Hepatocyte (in vitro differentiated cells): ENCODE data around the gene GSTM1. TPM values are rescaled to one million over a fixed set of nuclear protein-coding genes. Genes with fewer than 3 reads are reported as not detected.

Experiments used
- DNase-seq: peaks from one replicate; pipeline ENCODE4 v3.0.0-alpha.2; 2016; ENCODE audit warnings: low spot score
- H2AFZ ChIP-seq: fragments of 200-600 bp; sonication (generic); 2 replicates; pipeline ENCODE4 v1.6.0; 2016; ENCODE audit warnings: antibody characterized with exemption, mild to moderate bottlenecking
- H3K27ac ChIP-seq: fragments of 200-600 bp; sonication (generic); 2 replicates; pipeline ENCODE4 v1.5.1; 2016; ENCODE audit warnings: mild to moderate bottlenecking
- H3K27me3 ChIP-seq: fragments of 200-600 bp; sonication (generic); 2 replicates; pipeline ENCODE4 v1.6.1; 2016
- H3K36me3 ChIP-seq: fragments of 200-600 bp; sonication (generic); replicated peaks from 2 replicates; pipeline ENCODE4 v1.5.1; 2016; ENCODE audit warnings: low read depth; ENCODE audit not compliant: insufficient read depth
- H3K4me1 ChIP-seq: fragments of 200-600 bp; sonication (generic); 2 replicates; pipeline ENCODE4 v1.5.1; 2016; ENCODE audit warnings: mild to moderate bottlenecking, moderate library complexity; ENCODE audit not compliant: insufficient read depth
- H3K4me2 ChIP-seq: fragments of 200-600 bp; sonication (generic); 2 replicates; pipeline ENCODE4 v1.6.0; 2016
- H3K4me3 ChIP-seq: fragments of 200-600 bp; sonication (generic); 2 replicates; pipeline ENCODE4 v1.5.1; 2016; ENCODE audit warnings: mild to moderate bottlenecking
- H3K79me2 ChIP-seq: fragments of 200-600 bp; sonication (generic); 2 replicates; pipeline ENCODE4 v1.6.0; 2017; ENCODE audit warnings: mild to moderate bottlenecking
- H3K9me2 ChIP-seq: fragments of 200-600 bp; sonication (generic); replicated peaks from 2 replicates; pipeline ENCODE4 v1.6.0; 2017; ENCODE audit warnings: mild to moderate bottlenecking; ENCODE audit not compliant: insufficient read depth
- H3K9me3 ChIP-seq: fragments of 200-600 bp; sonication (generic); 2 replicates; pipeline ENCODE4 v1.5.1; 2016; ENCODE audit warnings: low read depth, mild to moderate bottlenecking
- H4K20me1 ChIP-seq: fragments of 200-600 bp; sonication (generic); 2 replicates; pipeline ENCODE4 v1.6.0; 2016; ENCODE audit warnings: mild to moderate bottlenecking; ENCODE audit not compliant: insufficient read depth, poor library complexity, severe bottlenecking
- EZH2 ChIP-seq: fragments of 200-600 bp; sonication (generic); IDR thresholded peaks from 2 replicates; pipeline ENCODE4 v1.6.1; 2016; ENCODE audit warnings: antibody characterized with exemption, mild to moderate bottlenecking, borderline replicate concordance
- EZH2phosphoT487 ChIP-seq: fragments of 200-600 bp; sonication (generic); IDR thresholded peaks from one replicate; pipeline ENCODE4 v1.6.1; 2018; ENCODE audit warnings: antibody characterized with exemption, mild to moderate bottlenecking, low read depth, moderate library complexity; ENCODE audit not compliant: unreplicated experiment, severe bottlenecking
- WGBS: methylation state at CpG from one replicate; pipeline ENCODE4 v1.1.6; 2016; ENCODE audit warnings: low lambda C conversion rate; ENCODE audit errors: missing lambda C conversion rate; 5-methylcytosine and 5-hydroxymethylcytosine counted together
- polyA plus RNA-seq: library from polyadenylated mRNA; unstranded; fragments of >200 nt; fragmentation: Nextera tagmentation; extraction: Ambion mirVana; gene quantifications from 2 replicates; pipeline ENCODE4 v1.2.1, GENCODE V29; 2016
- total RNA-seq: library from RNA; depleted of rRNA; stranded (reverse); fragments of >200 nt; gene quantifications from 2 replicates; pipeline ENCODE4 v1.2.3, GENCODE V29; 2014
- TF ChIP-seq, protein P1 (sequence below): fragments of 200-600 bp; sonication (generic); IDR thresholded peaks from 2 replicates; pipeline ENCODE4 v1.5.1; 2016; ENCODE audit warnings: antibody characterized with exemption, mild to moderate bottlenecking; ENCODE audit not compliant: poor library complexity

Gene GSTM1
- 19.9 and 21.1 TPM in 2 replicates for total RNA-seq
- polyA plus RNA-seq = 44.3 and 47.4 TPM in 2 replicates

DNA sequence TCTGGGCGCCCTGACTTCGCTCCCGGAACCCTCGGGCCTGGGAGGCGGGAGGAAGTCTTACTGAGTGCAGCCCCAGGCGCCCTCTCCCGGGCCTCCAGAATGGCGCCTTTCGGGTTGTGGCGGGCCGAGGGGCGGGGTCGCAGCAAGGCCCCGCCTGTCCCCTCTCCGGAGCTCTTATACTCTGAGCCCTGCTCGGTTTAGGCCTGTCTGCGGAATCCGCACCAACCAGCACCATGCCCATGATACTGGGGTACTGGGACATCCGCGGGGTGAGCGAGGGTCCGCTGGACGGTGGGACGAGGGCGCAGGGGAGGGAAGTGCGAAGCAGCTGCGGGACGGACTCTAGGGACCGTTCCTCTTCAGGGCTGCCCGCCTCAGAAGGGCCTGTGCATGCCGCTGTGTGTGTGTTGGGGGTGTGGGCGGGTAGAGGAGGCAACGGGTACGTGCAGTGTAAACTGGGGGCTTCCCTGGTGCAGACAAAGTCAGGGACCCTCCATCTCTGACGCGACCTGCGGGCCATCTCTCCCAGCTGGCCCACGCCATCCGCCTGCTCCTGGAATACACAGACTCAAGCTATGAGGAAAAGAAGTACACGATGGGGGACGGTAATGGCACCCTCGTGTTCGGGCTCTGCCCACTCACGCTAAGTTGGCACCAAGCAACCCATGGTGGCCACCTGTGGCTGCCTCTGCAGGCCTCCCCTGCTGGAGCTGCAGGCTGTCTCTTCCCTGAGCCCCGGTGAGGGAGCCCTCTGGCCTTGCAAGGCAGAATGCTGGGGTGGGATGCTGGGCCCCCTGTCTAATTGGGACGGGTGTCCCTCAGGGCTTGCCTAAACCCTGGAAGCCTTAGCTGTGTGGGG, at the start of gene GSTM1:
Gene GSTM1 (plus strand): TSS at position 177 of the 859 bp plus-strand sequence. CDS start 57 bp downstream, at position 234.
- Histone ChIP-seq H4K20me1 (no peaks in the 10 kb centered on the region), H3K36me3 (no peaks in the 10 kb centered on the region), H3K4me1 (no peaks in the 10 kb centered on the region), H3K27me3 (no peaks in the 10 kb centered on the region), H3K79me2 (no peaks in the 10 kb centered on the region), H2AFZ (peak within 1 kb of the TSS; percentile 52), H3K4me3 (no peak within 1 kb of the TSS), H3K4me2 (peak within 1 kb of the TSS; percentile 74), H3K9me3 (no peaks in the 10 kb centered on the region), H3K9me2 (no peaks in the 10 kb centered on the region), H3K27ac (peak within 1 kb of the TSS; percentile 80)
- peak; percentile 79 for DNase-seq
- 39% methylated on average over 8 of the region's 46 CpGs for WGBS
- no peak for TF ChIP-seq EZH2phosphoT487
- TF ChIP-seq, protein P1, sequence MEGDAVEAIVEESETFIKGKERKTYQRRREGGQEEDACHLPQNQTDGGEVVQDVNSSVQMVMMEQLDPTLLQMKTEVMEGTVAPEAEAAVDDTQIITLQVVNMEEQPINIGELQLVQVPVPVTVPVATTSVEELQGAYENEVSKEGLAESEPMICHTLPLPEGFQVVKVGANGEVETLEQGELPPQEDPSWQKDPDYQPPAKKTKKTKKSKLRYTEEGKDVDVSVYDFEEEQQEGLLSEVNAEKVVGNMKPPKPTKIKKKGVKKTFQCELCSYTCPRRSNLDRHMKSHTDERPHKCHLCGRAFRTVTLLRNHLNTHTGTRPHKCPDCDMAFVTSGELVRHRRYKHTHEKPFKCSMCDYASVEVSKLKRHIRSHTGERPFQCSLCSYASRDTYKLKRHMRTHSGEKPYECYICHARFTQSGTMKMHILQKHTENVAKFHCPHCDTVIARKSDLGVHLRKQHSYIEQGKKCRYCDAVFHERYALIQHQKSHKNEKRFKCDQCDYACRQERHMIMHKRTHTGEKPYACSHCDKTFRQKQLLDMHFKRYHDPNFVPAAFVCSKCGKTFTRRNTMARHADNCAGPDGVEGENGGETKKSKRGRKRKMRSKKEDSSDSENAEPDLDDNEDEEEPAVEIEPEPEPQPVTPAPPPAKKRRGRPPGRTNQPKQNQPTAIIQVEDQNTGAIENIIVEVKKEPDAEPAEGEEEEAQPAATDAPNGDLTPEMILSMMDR = peak; percentile 22
- no peak for TF ChIP-seq EZH2

DNA sequence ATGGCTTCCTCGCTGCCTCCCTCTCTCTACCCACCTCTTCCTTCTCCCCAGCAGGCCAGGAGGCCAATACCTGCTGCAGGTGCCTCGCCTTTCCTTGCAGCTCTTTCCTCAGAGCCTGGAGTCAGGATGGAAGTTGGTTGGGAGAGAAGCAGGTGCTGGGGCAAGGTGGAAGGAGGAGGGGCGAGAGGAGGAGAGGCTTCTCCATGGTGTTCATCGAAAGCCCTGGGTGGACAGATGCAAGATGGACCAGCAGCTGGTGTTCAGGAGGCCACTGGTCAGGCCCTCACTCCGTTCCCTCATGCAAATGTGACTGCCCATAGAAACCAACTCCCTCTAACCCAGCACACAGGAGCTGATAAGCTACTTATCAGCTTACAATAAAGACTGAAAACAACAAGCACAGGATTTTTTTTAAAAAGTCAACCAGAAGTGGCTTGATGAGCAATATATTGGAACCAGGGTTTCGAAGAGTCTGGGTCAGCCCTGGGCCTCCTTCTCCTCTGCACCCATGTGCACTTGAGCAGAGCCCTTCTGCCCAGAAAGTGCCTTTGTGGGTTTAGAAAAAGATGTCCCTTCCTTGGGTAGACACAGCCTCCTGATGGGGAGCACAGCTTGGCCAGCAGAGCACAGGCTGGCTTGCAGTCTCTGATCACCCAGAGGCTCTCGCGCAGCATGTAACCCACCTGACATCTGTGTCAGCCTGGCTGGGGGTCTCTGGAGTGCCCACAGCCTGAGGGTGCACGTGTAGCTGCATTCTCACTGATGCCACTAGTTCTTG, 48.4 kb upstream of the GSTM1 start:
- Histone ChIP-seq H3K79me2 (no peaks in the 10 kb centered on the region), H3K9me3 (no peaks in the 10 kb centered on the region), H3K4me1 (peaks cover 25% of the 10 kb centered on the region), H3K4me2 (no peak overlapping the region), H4K20me1 (no peaks in the 10 kb centered on the region), H3K9me2 (no peaks in the 10 kb centered on the region), H3K36me3 (no peaks in the 10 kb centered on the region), H3K27me3 (no peaks in the 10 kb centered on the region), H3K4me3 (no peak overlapping the region), H3K27ac (no peak overlapping the region), H2AFZ (no peak overlapping the region)
- no peak for DNase-seq
- 87% methylated on average over 9 of the region's 9 CpGs for WGBS
- TF ChIP-seq EZH2phosphoT487 (no peak), EZH2 (no peak)

DNA sequence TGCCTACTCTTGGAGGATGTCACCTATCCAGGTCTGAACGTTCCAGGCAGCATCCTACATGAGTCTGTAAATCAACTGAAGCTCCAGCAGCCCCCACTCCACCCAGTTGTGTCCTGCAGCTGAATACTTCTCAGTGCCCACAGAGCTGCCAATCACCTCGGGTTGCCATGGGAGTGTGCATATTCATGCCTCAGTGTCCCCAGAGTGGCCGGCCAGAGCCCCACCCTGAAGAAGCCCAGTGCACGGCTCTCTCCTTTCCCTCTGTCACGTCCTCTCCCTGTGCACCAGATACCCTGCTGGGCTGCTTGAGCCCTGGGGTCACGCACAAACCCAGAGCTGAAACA, 47.8 kb upstream of the GSTM1 start:
- WGBS = 63% methylated on average over 6 of the region's 6 CpGs
- Histone ChIP-seq H3K36me3 (no peaks in the 10 kb centered on the region), H3K27ac (no peak overlapping the region), H4K20me1 (no peaks in the 10 kb centered on the region), H3K4me2 (no peak overlapping the region), H3K4me1 (peaks cover 26% of the 10 kb centered on the region), H3K27me3 (no peaks in the 10 kb centered on the region), H2AFZ (no peak overlapping the region), H3K9me2 (no peaks in the 10 kb centered on the region), H3K4me3 (no peak overlapping the region), H3K79me2 (no peaks in the 10 kb centered on the region), H3K9me3 (no peaks in the 10 kb centered on the region)
- DNase-seq = peak; percentile 3
- TF ChIP-seq EZH2 (no peak), EZH2phosphoT487 (no peak)
- TF ChIP-seq, protein P1 = no peak
